K562 (cell line): ENCODE results near the gene GRIK1. TPM values are rescaled to one million over a fixed set of nuclear protein-coding genes. Genes with fewer than 3 reads are reported as not detected.

Source experiments
- ATAC-seq: fragments of 200-7000 bp; cut with Tn5 transposase; 3 replicates; pipeline ENCODE4 v1.9.1; 2020; ENCODE audit warnings: moderate library complexity
- BruUV-seq: library from RNA; stranded (reverse); fragments of 400-500 nt; replicated peaks from 2 replicates; lab custom pipeline; 2021; lab: Mats Ljungman, UMichigan
- CTCF ChIA-PET: fragments of 300-600 bp; formaldehyde crosslinking; extraction: SDS; loops from one replicate; lab custom pipeline; 2021; ENCODE audit warnings: low intra/inter-chr PET ratio; lab: Yijun Ruan, JAX
- POLR2A ChIA-PET: fragments of 300-600, 350-650 bp; sonication (Branson Sonifier 250); formaldehyde crosslinking; extraction: SDS; loops from one replicate; lab custom pipeline; 2021; ENCODE audit warnings: antibody characterized with exemption, inconsistent platforms; lab: Yijun Ruan, JAX
- DNase-seq, 4 experiments: peaks; one replicate each; pipeline versions ENCODE4 v3.0.0 to v3.0.0-alpha.2; 2011 to 2018; ENCODE audit warnings: low spot score in 3 of 4, mixed read lengths in 3 of 4; ENCODE audit errors: extremely low read depth in 1 of 4
- FAIRE-seq: peaks from 2 replicates; lab custom pipeline; 2011; peaks lifted over from hg19 to GRCh38; lab: Jason Lieb, UNC
- H2AFZ ChIP-seq: 2 replicates; pipeline ENCODE4 v1.6.0; 2011; ENCODE audit warnings: low read depth, low read length, control low read depth, inconsistent platforms
- H3K27ac ChIP-seq: fragments of 200-600 bp; 3 replicates; pipeline ENCODE4 v1.8.0; 2011; ENCODE audit warnings: low read depth, mild to moderate bottlenecking, control low read depth, inconsistent platforms, low read length, moderate library complexity, mixed read lengths; ENCODE audit errors: extremely low read depth
- H3K27me3 ChIP-seq, 2 experiments: fragments of 300-600 bp in 1 of 2; 2 replicates in 1 of 2; 3 replicates in 1 of 2; pipeline versions ENCODE4 v1.6.0 to v1.8.0; 2011; ENCODE audit warnings: inconsistent platforms in 2 of 2, low read length in 2 of 2, mild to moderate bottlenecking in 1 of 2, mixed read lengths in 1 of 2, moderate library complexity in 1 of 2; ENCODE audit not compliant: control insufficient read depth in 2 of 2, insufficient read depth in 2 of 2
- H3K36me3 ChIP-seq: fragments of 300-600 bp; 3 replicates; pipeline ENCODE4 v1.8.0; 2011; ENCODE audit warnings: mild to moderate bottlenecking, low read length, inconsistent platforms; ENCODE audit not compliant: control insufficient read depth, insufficient read depth
- H3K4me1 ChIP-seq, 2 experiments: fragments of 200-600 bp in 1 of 2; replicated peaks in 1 of 2; 2 replicates in 1 of 2; 3 replicates in 1 of 2; pipeline versions ENCODE4 v1.5.1 to v1.8.0; 2011; ENCODE audit warnings: inconsistent platforms in 2 of 2, low read length in 2 of 2, mild to moderate bottlenecking in 1 of 2, mixed read lengths in 1 of 2, moderate library complexity in 1 of 2; ENCODE audit not compliant: control insufficient read depth in 2 of 2, insufficient read depth in 2 of 2
- H3K4me2 ChIP-seq: 2 replicates; pipeline ENCODE4 v1.6.1; 2011; ENCODE audit warnings: low read length, control low read depth, inconsistent platforms, mixed read lengths; ENCODE audit not compliant: insufficient read depth
- H3K4me3 ChIP-seq: fragments of 200-600 bp; sonication (generic), shearing (Covaris generic); 2 replicates; pipeline ENCODE4 v1.5.1; 2016; ENCODE audit warnings: control low read depth, inconsistent platforms
- H3K79me2 ChIP-seq: fragments of 200-600 bp; 3 replicates; pipeline ENCODE4 v1.8.0; 2011; ENCODE audit warnings: low read length, inconsistent platforms; ENCODE audit not compliant: control insufficient read depth, insufficient read depth
- H3K9ac ChIP-seq, 2 experiments: 2 replicates each; pipeline versions ENCODE4 v1.6.0 to v1.6.1; 2011; ENCODE audit warnings: low read depth in 2 of 2, low read length in 2 of 2, control low read depth in 1 of 2, inconsistent platforms in 1 of 2, mild to moderate bottlenecking in 1 of 2, mixed read lengths in 1 of 2; ENCODE audit not compliant: insufficient read depth in 1 of 2
- H3K9me1 ChIP-seq: one replicate; pipeline ENCODE4 v1.6.0; 2011; ENCODE audit warnings: inconsistent platforms, mild to moderate bottlenecking, low read length, moderate library complexity; ENCODE audit not compliant: control insufficient read depth, insufficient read depth
- H3K9me3 ChIP-seq: replicated peaks from 2 replicates; pipeline ENCODE4 v1.5.1; 2011; ENCODE audit warnings: low read depth, low read length, inconsistent platforms; ENCODE audit not compliant: control insufficient read depth, insufficient read depth
- H4K20me1 ChIP-seq: replicated peaks from 2 replicates; pipeline ENCODE4 v1.6.1; 2011; ENCODE audit warnings: low read length, inconsistent platforms, mixed read lengths; ENCODE audit not compliant: control insufficient read depth, insufficient read depth
- CEBPB ChIP-seq: fragments of 450-650 bp; IDR thresholded peaks from 2 replicates; pipeline ENCODE4 v1.6.1; 2016; ENCODE audit warnings: missing genetic modification characterization, missing compliant biosample characterization
- CEBPG ChIP-seq, 3 experiments: fragments of 200-800 bp in 1 of 3; sonication (Bioruptor generic) in 1 of 3; sonication (generic) in 1 of 3; formaldehyde crosslinking in 1 of 3; IDR thresholded peaks in 2 of 3; conservative IDR thresholded peaks in 1 of 3; 2 replicates each; pipeline versions ENCODE4 v1.6.1 to v1.8.0; 2016 to 2022; ENCODE audit warnings: missing compliant biosample characterization in 2 of 3, missing genetic modification characterization in 2 of 3, mild to moderate bottlenecking in 1 of 3, missing genetic modification reagents in 1 of 3
- FOXK1 ChIP-seq: sonication (generic); formaldehyde crosslinking; IDR thresholded peaks from 2 replicates; pipeline ENCODE4 v1.8.0; 2022; ENCODE audit warnings: missing genetic modification reagents, mild to moderate bottlenecking, borderline replicate concordance
- NCOR1 ChIP-seq: fragments of 450-650 bp; IDR thresholded peaks from 2 replicates; pipeline ENCODE4 v1.6.1; 2016; ENCODE audit warnings: mild to moderate bottlenecking, moderate library complexity
- SAFB ChIP-seq: fragments of 200-400 bp; formaldehyde crosslinking; IDR thresholded peaks from 2 replicates; pipeline ENCODE4 v1.6.1; 2017; ENCODE audit warnings: low read depth, low read length, borderline replicate concordance
- SMARCC2 ChIP-seq: fragments of 450-650 bp; IDR thresholded peaks from 2 replicates; pipeline ENCODE4 v1.6.1; 2017; ENCODE audit warnings: antibody characterized with exemption, moderate library complexity, mild to moderate bottlenecking, low read depth
- ZNF444 ChIP-seq: fragments of 250-450 bp; sonication (Bioruptor Pico); IDR thresholded peaks from 2 replicates; pipeline ENCODE4 v1.4.0; 2020; ENCODE audit warnings: mild to moderate bottlenecking, moderate library complexity
- WGBS: fragments of 100-300 bp; shearing (Covaris generic); methylation state at CpG from one replicate; pipeline ENCODE4 v1.1.6; 2016; ENCODE audit warnings: low coverage, mixed read lengths; ENCODE audit not compliant: insufficient coverage; ENCODE audit errors: missing lambda C conversion rate; 5-methylcytosine and 5-hydroxymethylcytosine counted together
- in situ Hi-C: fragments of 300-500 bp; cut with MboI; formaldehyde crosslinking; loops from 4 replicates; pipeline ENCODE4 v1.15.0; 2018; ENCODE audit warnings: inconsistent platforms, mixed read lengths
- intact Hi-C: fragments of 100-400 bp; cut with micrococcal nuclease; formaldehyde crosslinking; loops from 2 replicates; pipeline ENCODE4 v1.14.2; 2022
- polyA plus RNA-seq, 8 experiments: library from polyadenylated mRNA; depleted of rRNA in 4 of 8; stranded (reverse) in 5 of 8; unstranded in 3 of 8; fragments of >200 nt; fragmentation: Nextera tagmentation in 2 of 8; fragmentation: Illumina TruSeq in 1 of 8; extraction: Ambion mirVana in 2 of 8; extraction: Trizol in 1 of 8; gene quantifications; 2 replicates each; pipeline versions ENCODE4 v1.2.1 to v1.2.3, GENCODE V29; 2011 to 2014; ENCODE audit warnings: inconsistent platforms in 1 of 8, missing spikeins in 1 of 8
- total RNA-seq, 7 experiments: library from RNA; depleted of rRNA in 6 of 7; stranded (reverse); fragments of >200 nt in 6 of 7; fragmentation: Illumina TruSeq in 2 of 7; extraction: Trizol in 2 of 7; gene quantifications; 2 replicates each; pipeline versions ENCODE4 v1.2.1 to v1.2.3, GENCODE V29; 2011 to 2021; ENCODE audit warnings: low replicate concordance in 1 of 7
- TF ChIP-seq, protein P1 (sequence below): sonication (generic); formaldehyde crosslinking; IDR thresholded peaks from 2 replicates; pipeline ENCODE4 v1.8.0; 2023; ENCODE audit warnings: mild to moderate bottlenecking, missing genetic modification reagents
- TF ChIP-seq, protein P2 (sequence below): fragments of 450-650 bp; IDR thresholded peaks from 2 replicates; pipeline ENCODE4 v1.7.1; 2018; ENCODE audit warnings: mild to moderate bottlenecking, low read depth; ENCODE audit not compliant: partially characterized antibody

Gene GRIK1
- total and polyA plus RNA-seq, 9 of the 15 experiments (the other 6 are each of a cell fraction or from before 2014, with no cell fraction given), result 0.17 to 2.8 (median 0.53) TPM

DNA sequence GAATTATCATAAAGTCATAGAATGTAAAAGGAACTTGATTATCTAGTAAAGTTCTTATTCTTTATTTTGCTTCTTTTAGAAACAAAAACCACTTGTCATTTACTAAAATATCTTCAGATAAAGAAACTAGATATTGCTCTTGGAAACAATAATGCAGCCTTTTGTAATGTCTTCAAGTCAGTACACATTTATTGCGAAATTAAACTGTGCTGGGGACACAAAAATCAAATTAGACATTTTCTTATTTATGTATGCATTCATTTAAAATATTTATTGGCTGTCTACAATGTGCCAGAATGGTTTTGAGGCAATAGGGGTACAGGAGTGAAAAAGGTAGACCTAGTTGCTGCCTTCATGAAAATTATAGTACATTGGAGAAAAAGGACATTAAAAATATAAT lies 201.1 kb downstream of the GRIK1 start:
- 46% methylated on average over 1 of the region's 1 CpG for WGBS
- Histone ChIP-seq H3K9me1 (no peaks in the 10 kb centered on the region), H3K4me2 (no peak overlapping the region), H3K36me3 (no peaks in the 10 kb centered on the region), H3K27ac (no peak overlapping the region), H3K9ac (no peak overlapping the region), H4K20me1 (no peaks in the 10 kb centered on the region), H3K27me3 (no peaks in the 10 kb centered on the region), H3K4me3 (no peak overlapping the region), H3K79me2 (no peaks in the 10 kb centered on the region), H3K4me1 (no peaks in the 10 kb centered on the region), H3K9me3 (no peaks in the 10 kb centered on the region), H2AFZ (no peak overlapping the region)
- ATAC-seq (no peak), DNase-seq (no peak), FAIRE-seq (no peak)
- TF ChIP-seq CEBPG (CRISPR knock-in tag; IDR thresholded peaks at IDR 0.05) (no peak), CEBPG (tag; conservative IDR thresholded peaks at IDR 0.05 in 1 of 2, IDR thresholded peaks at IDR 0.05 in 1 of 2) (peak in 1 of 2 experiments; percentile 75; a peak in 2 of 4 replicates), ZNF444 (no peak), CEBPB (peak; percentile 78)
- no TSS peak for BruUV-seq
- intact Hi-C loops (no loop called here), in situ Hi-C loops (no loop called here)
- POLR2A ChIA-PET, result no interaction called here
- CTCF ChIA-PET, result no interaction called here

DNA sequence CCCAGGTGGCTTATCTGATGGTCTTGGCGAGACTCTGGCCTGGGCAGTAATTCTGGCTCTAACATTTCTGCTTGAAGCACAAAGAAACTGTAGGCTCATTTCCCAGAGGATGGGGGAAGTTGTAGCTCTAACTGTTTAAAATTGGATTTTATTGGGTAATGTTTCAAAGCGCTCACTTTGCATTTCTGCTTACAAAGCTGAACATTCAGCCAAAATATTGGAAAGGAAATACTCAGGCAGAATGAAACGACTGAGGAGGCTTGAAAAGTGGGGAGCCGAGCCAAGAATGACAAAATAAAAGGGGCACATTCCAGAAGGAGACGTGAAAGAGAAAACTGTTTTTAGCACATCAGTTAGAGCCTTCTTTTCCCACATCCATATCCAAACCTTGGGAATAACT lies 202.6 kb downstream of the GRIK1 start:
- H3K4me2 ChIP-seq, result no peak overlapping the region
- intact Hi-C loops, result no loop called here
- no peaks in the 10 kb centered on the region for H3K36me3 ChIP-seq
- CTCF ChIA-PET, result no interaction called here
- WGBS, result 43% methylated on average over 5 of the region's 5 CpGs
- no peak overlapping the region; a peak in 1 of 4 replicates for H3K9ac ChIP-seq
- H3K9me1 ChIP-seq, result no peaks in the 10 kb centered on the region
- no TSS peak for BruUV-seq
- ATAC-seq (peak; percentile 29; the same call in 1 of the 3 replicates), DNase-seq (peak in 1 of 4 experiments; percentile 25), FAIRE-seq (no peak)
- H3K4me3 ChIP-seq, result no peak overlapping the region
- in situ Hi-C loops, result no loop called here
- H2AFZ ChIP-seq, result 0 out of 2 replicates have a peak overlapping the region, but pooled peaks have one; percentile 10
- POLR2A ChIA-PET, result interaction anchor here (1.1 kb wide), 1 partner anchor 10 kb away, joined by 3 read pairs; no protein-coding TSS in a partner anchor
- no peak overlapping the region for H3K27ac ChIP-seq
- H4K20me1 ChIP-seq, result no peaks in the 10 kb centered on the region
- no peaks in the 10 kb centered on the region for H3K27me3 ChIP-seq
- H3K79me2 ChIP-seq, result no peaks in the 10 kb centered on the region
- no peaks in the 10 kb centered on the region for H3K9me3 ChIP-seq
- H3K4me1 ChIP-seq, result no peaks in the 10 kb centered on the region
- no peak for TF ChIP-seq FOXK1
- TF ChIP-seq, protein P1, sequence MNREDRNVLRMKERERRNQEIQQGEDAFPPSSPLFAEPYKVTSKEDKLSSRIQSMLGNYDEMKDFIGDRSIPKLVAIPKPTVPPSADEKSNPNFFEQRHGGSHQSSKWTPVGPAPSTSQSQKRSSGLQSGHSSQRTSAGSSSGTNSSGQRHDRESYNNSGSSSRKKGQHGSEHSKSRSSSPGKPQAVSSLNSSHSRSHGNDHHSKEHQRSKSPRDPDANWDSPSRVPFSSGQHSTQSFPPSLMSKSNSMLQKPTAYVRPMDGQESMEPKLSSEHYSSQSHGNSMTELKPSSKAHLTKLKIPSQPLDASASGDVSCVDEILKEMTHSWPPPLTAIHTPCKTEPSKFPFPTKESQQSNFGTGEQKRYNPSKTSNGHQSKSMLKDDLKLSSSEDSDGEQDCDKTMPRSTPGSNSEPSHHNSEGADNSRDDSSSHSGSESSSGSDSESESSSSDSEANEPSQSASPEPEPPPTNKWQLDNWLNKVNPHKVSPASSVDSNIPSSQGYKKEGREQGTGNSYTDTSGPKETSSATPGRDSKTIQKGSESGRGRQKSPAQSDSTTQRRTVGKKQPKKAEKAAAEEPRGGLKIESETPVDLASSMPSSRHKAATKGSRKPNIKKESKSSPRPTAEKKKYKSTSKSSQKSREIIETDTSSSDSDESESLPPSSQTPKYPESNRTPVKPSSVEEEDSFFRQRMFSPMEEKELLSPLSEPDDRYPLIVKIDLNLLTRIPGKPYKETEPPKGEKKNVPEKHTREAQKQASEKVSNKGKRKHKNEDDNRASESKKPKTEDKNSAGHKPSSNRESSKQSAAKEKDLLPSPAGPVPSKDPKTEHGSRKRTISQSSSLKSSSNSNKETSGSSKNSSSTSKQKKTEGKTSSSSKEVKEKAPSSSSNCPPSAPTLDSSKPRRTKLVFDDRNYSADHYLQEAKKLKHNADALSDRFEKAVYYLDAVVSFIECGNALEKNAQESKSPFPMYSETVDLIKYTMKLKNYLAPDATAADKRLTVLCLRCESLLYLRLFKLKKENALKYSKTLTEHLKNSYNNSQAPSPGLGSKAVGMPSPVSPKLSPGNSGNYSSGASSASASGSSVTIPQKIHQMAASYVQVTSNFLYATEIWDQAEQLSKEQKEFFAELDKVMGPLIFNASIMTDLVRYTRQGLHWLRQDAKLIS, result no peak
- TF ChIP-seq SAFB, result no peak
- no peak for TF ChIP-seq SMARCC2
- TF ChIP-seq, protein P2, sequence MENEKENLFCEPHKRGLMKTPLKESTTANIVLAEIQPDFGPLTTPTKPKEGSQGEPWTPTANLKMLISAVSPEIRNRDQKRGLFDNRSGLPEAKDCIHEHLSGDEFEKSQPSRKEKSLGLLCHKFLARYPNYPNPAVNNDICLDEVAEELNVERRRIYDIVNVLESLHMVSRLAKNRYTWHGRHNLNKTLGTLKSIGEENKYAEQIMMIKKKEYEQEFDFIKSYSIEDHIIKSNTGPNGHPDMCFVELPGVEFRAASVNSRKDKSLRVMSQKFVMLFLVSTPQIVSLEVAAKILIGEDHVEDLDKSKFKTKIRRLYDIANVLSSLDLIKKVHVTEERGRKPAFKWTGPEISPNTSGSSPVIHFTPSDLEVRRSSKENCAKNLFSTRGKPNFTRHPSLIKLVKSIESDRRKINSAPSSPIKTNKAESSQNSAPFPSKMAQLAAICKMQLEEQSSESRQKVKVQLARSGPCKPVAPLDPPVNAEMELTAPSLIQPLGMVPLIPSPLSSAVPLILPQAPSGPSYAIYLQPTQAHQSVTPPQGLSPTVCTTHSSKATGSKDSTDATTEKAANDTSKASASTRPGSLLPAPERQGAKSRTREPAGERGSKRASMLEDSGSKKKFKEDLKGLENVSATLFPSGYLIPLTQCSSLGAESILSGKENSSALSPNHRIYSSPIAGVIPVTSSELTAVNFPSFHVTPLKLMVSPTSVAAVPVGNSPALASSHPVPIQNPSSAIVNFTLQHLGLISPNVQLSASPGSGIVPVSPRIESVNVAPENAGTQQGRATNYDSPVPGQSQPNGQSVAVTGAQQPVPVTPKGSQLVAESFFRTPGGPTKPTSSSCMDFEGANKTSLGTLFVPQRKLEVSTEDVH, result no peak
- no peak for TF ChIP-seq NCOR1
